ENCODE measurements around the gene MECP2. TPM values are rescaled to one million over a fixed set of nuclear protein-coding genes. Genes with fewer than 3 reads are reported as not detected.

Gene MECP2
- total RNA-seq, 1 donor from 2014 or later: 21.1 TPM

DNA sequence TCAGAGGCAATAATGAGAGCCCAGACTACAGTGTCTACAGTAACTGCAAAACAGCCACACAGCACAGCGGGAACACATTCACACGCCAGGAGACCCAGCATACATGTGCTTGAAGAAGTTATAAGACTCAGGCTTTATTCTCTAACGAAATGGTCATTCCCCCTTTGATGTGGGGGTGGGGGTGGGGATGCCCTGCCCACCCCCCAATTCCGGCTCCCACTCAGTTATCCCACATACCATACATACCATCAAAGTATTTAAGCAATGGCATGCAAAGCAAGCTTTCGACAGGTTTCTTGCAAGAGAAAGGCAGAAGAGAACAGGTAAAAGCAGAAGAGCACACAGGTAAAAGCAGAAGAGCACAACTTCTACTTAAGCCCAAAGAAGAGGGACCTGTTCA, 3.6 kb downstream of the MECP2 start:
- Histone ChIP-seq H3K27me3 (ENCODE audit: control insufficient read depth, insufficient read depth, low read length) (no peaks in the 10 kb centered on the region), H3K36me3 (ENCODE audit: control insufficient read depth, insufficient read depth, low read length) (no peaks in the 10 kb centered on the region), H3K4me3 (ENCODE audit: low read depth, low read length) (no peak overlapping the region)
- FAIRE-seq (no peak), DNase-seq (ENCODE audit: low read depth) (no peak)
- TF ChIP-seq, protein P1, sequence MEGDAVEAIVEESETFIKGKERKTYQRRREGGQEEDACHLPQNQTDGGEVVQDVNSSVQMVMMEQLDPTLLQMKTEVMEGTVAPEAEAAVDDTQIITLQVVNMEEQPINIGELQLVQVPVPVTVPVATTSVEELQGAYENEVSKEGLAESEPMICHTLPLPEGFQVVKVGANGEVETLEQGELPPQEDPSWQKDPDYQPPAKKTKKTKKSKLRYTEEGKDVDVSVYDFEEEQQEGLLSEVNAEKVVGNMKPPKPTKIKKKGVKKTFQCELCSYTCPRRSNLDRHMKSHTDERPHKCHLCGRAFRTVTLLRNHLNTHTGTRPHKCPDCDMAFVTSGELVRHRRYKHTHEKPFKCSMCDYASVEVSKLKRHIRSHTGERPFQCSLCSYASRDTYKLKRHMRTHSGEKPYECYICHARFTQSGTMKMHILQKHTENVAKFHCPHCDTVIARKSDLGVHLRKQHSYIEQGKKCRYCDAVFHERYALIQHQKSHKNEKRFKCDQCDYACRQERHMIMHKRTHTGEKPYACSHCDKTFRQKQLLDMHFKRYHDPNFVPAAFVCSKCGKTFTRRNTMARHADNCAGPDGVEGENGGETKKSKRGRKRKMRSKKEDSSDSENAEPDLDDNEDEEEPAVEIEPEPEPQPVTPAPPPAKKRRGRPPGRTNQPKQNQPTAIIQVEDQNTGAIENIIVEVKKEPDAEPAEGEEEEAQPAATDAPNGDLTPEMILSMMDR (IDR thresholded peaks at IDR 0.05; ENCODE audit: insufficient read depth, low read length, severe bottlenecking): no peak

DNA sequence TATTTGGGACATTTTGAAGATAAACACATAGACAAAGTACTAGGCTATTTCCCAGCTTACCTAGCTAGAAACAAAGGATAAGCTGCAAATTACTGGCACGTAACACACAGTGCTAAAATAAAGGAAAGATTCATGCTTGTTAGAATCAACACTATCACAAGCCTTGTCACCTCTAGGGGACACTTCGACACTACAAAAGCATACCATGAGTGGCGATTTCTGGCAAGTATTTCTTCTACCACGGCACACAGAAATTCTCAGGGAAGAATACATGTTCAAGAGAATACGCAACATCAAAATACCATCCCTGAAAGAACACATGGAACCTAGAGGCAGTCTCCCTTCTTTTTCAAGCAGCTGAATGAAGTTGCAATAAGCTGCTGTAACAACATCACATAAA, 5.1 kb downstream of the MECP2 start:
- DNase-seq (ENCODE audit: low read depth): no peak
- FAIRE-seq: no peak
- TF ChIP-seq, protein P1 (IDR thresholded peaks at IDR 0.05; ENCODE audit: insufficient read depth, low read length, severe bottlenecking): no peak
- H3K36me3 ChIP-seq (ENCODE audit: control insufficient read depth, insufficient read depth, low read length): no peaks in the 10 kb centered on the region
- H3K4me3 ChIP-seq (ENCODE audit: low read depth, low read length): no peak overlapping the region
- H3K27me3 ChIP-seq (ENCODE audit: control insufficient read depth, insufficient read depth, low read length): no peaks in the 10 kb centered on the region

DNA sequence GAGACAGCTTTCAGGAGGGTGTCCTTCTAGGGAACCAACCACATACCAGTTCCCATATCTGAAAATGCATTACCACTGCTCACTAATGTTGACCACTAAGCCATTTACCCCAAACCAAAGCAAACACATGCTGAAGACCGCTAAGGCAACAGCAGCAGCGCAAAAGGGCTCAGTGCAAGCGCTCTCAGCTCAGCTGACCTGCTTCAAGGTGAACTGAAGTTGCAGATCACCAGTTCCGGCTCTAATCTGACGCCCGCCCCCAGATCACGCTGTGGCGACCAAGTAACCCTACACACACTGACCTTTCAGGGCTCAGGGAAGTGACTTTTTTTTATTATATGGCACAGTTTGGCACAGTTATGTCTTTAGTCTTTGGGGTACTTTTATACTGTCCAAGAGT, 5.8 kb downstream of the MECP2 start:
- no peaks in the 10 kb centered on the region for H3K36me3 ChIP-seq (ENCODE audit: control insufficient read depth, insufficient read depth, low read length)
- no peak for DNase-seq (ENCODE audit: low read depth)
- no peaks in the 10 kb centered on the region for H3K27me3 ChIP-seq (ENCODE audit: control insufficient read depth, insufficient read depth, low read length)
- no peak for FAIRE-seq
- TF ChIP-seq, protein P1 (IDR thresholded peaks at IDR 0.05; ENCODE audit: insufficient read depth, low read length, severe bottlenecking): no peak
- H3K4me3 ChIP-seq (ENCODE audit: low read depth, low read length): no peak overlapping the region

DNA sequence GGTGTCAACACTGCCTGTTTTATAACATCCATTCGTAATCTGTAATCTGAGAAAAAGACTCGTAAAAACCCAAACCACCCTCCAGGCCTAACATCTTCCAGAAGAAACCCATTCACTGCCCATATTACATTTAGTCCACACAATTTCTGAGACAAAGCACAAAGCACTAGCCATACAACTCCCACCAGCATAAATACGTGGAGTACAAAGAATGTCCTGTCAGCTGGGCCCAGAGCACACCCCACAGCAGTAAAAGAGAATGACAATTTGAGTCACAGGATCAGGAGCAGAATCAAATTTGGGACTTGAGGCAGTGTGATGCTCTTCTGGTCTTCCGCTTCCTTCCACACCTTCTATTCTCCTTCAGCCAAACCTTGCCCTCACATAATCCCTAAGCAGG, 6.8 kb downstream of the MECP2 start:
- TF ChIP-seq, protein P1 (IDR thresholded peaks at IDR 0.05; ENCODE audit: insufficient read depth, low read length, severe bottlenecking): no peak
- DNase-seq (ENCODE audit: low read depth): no peak
- Histone ChIP-seq H3K4me3 (ENCODE audit: low read depth, low read length) (no peak overlapping the region), H3K36me3 (ENCODE audit: control insufficient read depth, insufficient read depth, low read length) (no peaks in the 10 kb centered on the region), H3K27me3 (ENCODE audit: control insufficient read depth, insufficient read depth, low read length) (no peaks in the 10 kb centered on the region)
- no peak for FAIRE-seq

DNA sequence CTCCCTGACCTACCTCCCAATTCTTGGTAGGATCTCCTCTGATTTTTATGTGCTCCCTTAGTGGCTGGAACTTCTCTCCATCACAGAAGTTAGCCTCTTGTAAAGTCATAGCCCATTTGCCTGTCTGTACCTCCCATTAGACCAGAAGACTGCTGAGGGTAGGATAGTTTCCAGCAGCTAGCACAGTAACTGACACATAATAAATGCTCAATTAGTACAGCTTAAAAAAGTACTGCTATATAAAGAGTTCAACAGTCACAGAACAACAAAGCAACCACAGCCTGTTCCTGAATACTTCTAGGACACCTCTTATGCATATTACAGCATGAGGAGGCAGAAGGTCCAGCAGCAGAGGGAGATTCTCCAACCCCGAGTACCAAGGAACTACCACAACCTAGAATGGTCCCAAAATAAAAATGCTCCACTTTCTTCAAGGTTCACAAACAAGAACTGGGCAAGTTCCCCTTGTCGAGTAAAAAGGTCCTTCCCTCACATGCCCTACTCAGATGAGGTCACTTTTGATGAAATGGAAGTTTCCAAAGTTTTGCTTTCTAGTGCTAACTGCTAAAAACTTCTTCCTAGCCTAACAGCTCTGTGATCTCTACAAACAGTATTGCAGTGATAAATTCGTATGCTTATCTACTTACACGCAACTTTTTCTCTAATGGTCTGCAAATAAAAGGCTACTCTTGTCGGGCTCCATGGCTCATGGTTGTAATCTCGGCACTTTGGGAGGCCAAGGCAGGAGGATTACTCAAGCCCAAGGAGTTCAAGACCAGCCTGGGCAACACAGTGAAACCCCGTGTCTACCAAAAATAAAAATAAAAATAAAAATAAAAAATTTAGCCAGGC, 12.8 kb downstream of the MECP2 start:
- DNase-seq (ENCODE audit: low read depth): no peak
- no peak overlapping the region for H3K4me3 ChIP-seq (ENCODE audit: low read depth, low read length)
- H3K36me3 ChIP-seq (ENCODE audit: control insufficient read depth, insufficient read depth, low read length): no peaks in the 10 kb centered on the region
- no peak for FAIRE-seq
- no peaks in the 10 kb centered on the region for H3K27me3 ChIP-seq (ENCODE audit: control insufficient read depth, insufficient read depth, low read length)
- TF ChIP-seq, protein P1 (IDR thresholded peaks at IDR 0.05; ENCODE audit: insufficient read depth, low read length, severe bottlenecking): no peak

DNA sequence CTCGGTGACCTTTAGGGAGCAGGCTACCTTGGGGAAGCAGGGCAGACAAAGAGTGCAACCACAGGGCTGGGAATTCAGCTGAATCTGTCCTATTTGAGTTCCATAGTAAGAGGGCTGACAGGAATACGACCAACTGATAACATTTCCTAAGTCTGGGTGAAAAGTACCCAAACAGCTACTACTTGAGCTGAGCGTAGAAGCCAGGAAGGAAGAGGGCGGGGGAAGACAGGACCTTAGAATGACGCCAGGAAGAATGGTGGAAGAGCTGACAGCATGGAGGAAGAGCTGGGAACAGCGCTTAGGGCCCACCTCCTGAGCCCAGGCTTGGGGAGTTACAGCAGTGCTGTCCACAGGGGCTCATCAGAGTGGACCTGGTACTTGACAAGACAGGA, 14.4 kb downstream of the MECP2 start:
- no peak for FAIRE-seq
- TF ChIP-seq, protein P1 (IDR thresholded peaks at IDR 0.05; ENCODE audit: insufficient read depth, low read length, severe bottlenecking): no peak
- Histone ChIP-seq H3K36me3 (ENCODE audit: control insufficient read depth, insufficient read depth, low read length) (no peaks in the 10 kb centered on the region), H3K27me3 (ENCODE audit: control insufficient read depth, insufficient read depth, low read length) (no peaks in the 10 kb centered on the region), H3K4me3 (ENCODE audit: low read depth, low read length) (no peak overlapping the region)
- no peak for DNase-seq (ENCODE audit: low read depth)
